Measurements from ENCODE around the gene CCPG1. TPM values are rescaled to one million over a fixed set of nuclear protein-coding genes. Genes with fewer than 3 reads are reported as not detected.

The CCPG1 gene
- total RNA-seq, 6 experiments from 2014 or later = 47.3 to 73.1 (median 57.3) TPM

- Histone ChIP-seq H3K27me3 (no peaks in the 10 kb centered on the region), H3K9me3 (no peaks in the 10 kb centered on the region), H3K27ac (peak overlapping the region in 2 of 3 donors; percentile 93 to 95), H3K4me3 (peak overlapping the region; percentile 63 to 78 (median 77)), H3K36me3 (no peaks in the 10 kb centered on the region), H3K4me1 (peaks cover 0 to 13% (median 0%) of the 10 kb centered on the region in 4 donors)
- TF ChIP-seq CTCF (IDR thresholded peaks at IDR 0.05) = no peak
- no peak for TF ChIP-seq POLR2A (IDR thresholded peaks at IDR 0.05)
- 43% methylated on average over 4 of the region's 4 CpGs for WGBS (ENCODE audit: insufficient coverage, low coverage, low lambda C conversion rate, missing lambda C conversion rate)
- intact Hi-C loops (cut with DNase I) = no loop called here
- peak in 2 of 4 donors; percentile 12 to 45 for ATAC-seq
- no peak for DNase-seq
These were observed 88.5 kb downstream of the CCPG1 start for GRCh38 chr15:55319537-55320237.

GRCh38 chr15:55318588-55319494 lies 89.3 kb downstream of the CCPG1 start, which contains the start of the genes PIGB and PIGBOS1:
Gene PIGB (plus strand): TSS chr15:55319222. CDS start chr15:55319251, 29 bp downstream.
Gene PIGBOS1 (minus strand): TSS chr15:55319123. CDS start chr15:55317792, 1,331 bp downstream.
- Histone ChIP-seq H3K27ac (peak within 1 kb of the TSS; percentile 93 to 95 (median 94)), H3K9me3 (no peaks in the 10 kb centered on the region), H3K27me3 (no peaks in the 10 kb centered on the region), H3K4me1 (peaks cover 0 to 13% (median 0%) of the 10 kb centered on the region in 4 donors), H3K36me3 (peaks cover 0 to under 1% (median 0%) of the 10 kb centered on the region in 4 donors), H3K4me3 (peak within 1 kb of the TSS; percentile 63 to 78 (median 77))
- intact Hi-C loops (cut with DNase I) = no loop called here
- peak; percentile 73 for TF ChIP-seq POLR2A (IDR thresholded peaks at IDR 0.05)
- no peak for TF ChIP-seq CTCF (IDR thresholded peaks at IDR 0.05)
- DNase-seq (peak; percentile 86 to 91 (median 89)), ATAC-seq (peak; percentile 97 to 98 (median 98))
- WGBS (ENCODE audit: insufficient coverage, low coverage, low lambda C conversion rate, missing lambda C conversion rate) = under 1% methylated on average over 17 of the region's 49 CpGs

MicroRNAs within 50 kb of the gene (microRNA counts, 767-probe panel; counts per million panel counts)
- microRNA hsa-miR-628-3p = 237 counts per million
- microRNA hsa-miR-628-5p = 237 counts per million

Small RNAs within 50 kb of the gene (microRNA-seq; reads per million reads assigned to microRNA genes)
- gene MIR628 = 116 to 139 reads per million in 2 donors

Other genes starting within 250 kb of the CCPG1 start
- gene RSL24D1, start 211.4 kb downstream of the CCPG1 start, total RNA-seq = 10 to 100 TPM; 13.2 to 27.7 (median 20.2) TPM
- gene RAB27A, start 118.5 kb downstream of the CCPG1 start, total RNA-seq = 10 to 100 TPM; 15.9 to 41.4 (median 21.0) TPM
- 10 to 100 TPM in 2 of 6 experiments, 1 to 10 TPM in 4; 4.2 to 36.1 (median 5.8) TPM for gene PIGBOS1, start 89.2 kb downstream of the CCPG1 start, total RNA-seq
- gene PIGB, start 89.1 kb downstream of the CCPG1 start, total RNA-seq = 10 to 100 TPM in 1 of 6 experiments, 1 to 10 TPM in 5; 5.1 to 10.0 (median 6.5) TPM
- 1 to 10 TPM in 3 of 6 experiments, under 1 TPM in 2, not detected in 1; 0.31 to 1.8 (median 1.3) TPM for gene PIERCE2, start 136 bp upstream of the CCPG1 start, total RNA-seq
- gene DNAAF4, start 99.9 kb upstream of the CCPG1 start, total RNA-seq = under 1 TPM in 1 of 6 experiments, not detected in 5; 0.19 TPM
- under 1 TPM; 0.09 to 0.27 (median 0.19) TPM for gene PYGO1, start 180.0 kb upstream of the CCPG1 start, total RNA-seq

Measured in right lobe of liver (tissue), 6 donors.